Loucy (cell line): ENCODE results near the gene CEP76.

Source experiments
- H2AFZ ChIP-seq: fragments of 200-600 bp; sonication (generic); 2 replicates; pipeline ENCODE4 v1.6.0; 2016; ENCODE audit warnings: antibody characterized with exemption, mild to moderate bottlenecking, low read length, moderate library complexity
- H3F3A ChIP-seq: fragments of 200-600 bp; 2 replicates; pipeline ENCODE4 v1.6.0; 2016; ENCODE audit warnings: antibody characterized with exemption, low read depth, mild to moderate bottlenecking
- H3K27me3 ChIP-seq: fragments of 200-600 bp; sonication (generic); 2 replicates; pipeline ENCODE4 v1.6.1; 2014; ENCODE audit warnings: low read length, mild to moderate bottlenecking; ENCODE audit not compliant: insufficient read depth, poor library complexity, severe bottlenecking
- H3K36me3 ChIP-seq: fragments of 200-600 bp; sonication (generic); 2 replicates; pipeline ENCODE4 v1.6.1; 2016; ENCODE audit warnings: low read length; ENCODE audit not compliant: insufficient read depth
- H3K4me1 ChIP-seq: fragments of 200-600 bp; sonication (generic); 2 replicates; pipeline ENCODE4 v1.5.1; 2014; ENCODE audit warnings: low read length, mild to moderate bottlenecking; ENCODE audit not compliant: insufficient read depth, poor library complexity, severe bottlenecking
- H3K4me2 ChIP-seq: fragments of 200-600 bp; sonication (generic); 2 replicates; pipeline ENCODE4 v1.6.0; 2014; ENCODE audit warnings: antibody characterized with exemption, low read length, low read depth, mild to moderate bottlenecking; ENCODE audit not compliant: poor library complexity, severe bottlenecking
- H3K4me3 ChIP-seq: fragments of 200-600 bp; sonication (generic); 2 replicates; pipeline ENCODE4 v1.5.1; 2014; ENCODE audit warnings: low read length, mild to moderate bottlenecking, mixed read lengths; ENCODE audit not compliant: poor library complexity, severe bottlenecking
- H3K79me2 ChIP-seq: fragments of 200-600 bp; sonication (generic); 2 replicates; pipeline ENCODE4 v1.6.1; 2014; ENCODE audit warnings: low read length; ENCODE audit not compliant: insufficient read depth
- H3K9ac ChIP-seq: fragments of 200-600 bp; sonication (generic); 2 replicates; pipeline ENCODE4 v1.6.0; 2014; ENCODE audit warnings: mild to moderate bottlenecking, low read depth, low read length, moderate library complexity; ENCODE audit not compliant: poor library complexity, severe bottlenecking
- H3K9me2 ChIP-seq: fragments of 200-600 bp; sonication (generic); replicated peaks from 2 replicates; pipeline ENCODE4 v1.6.1; 2016; ENCODE audit warnings: low read depth, low read length, mixed read lengths
- H3K9me3 ChIP-seq: fragments of 200-600 bp; sonication (generic); 2 replicates; pipeline ENCODE4 v1.6.1; 2014; ENCODE audit warnings: mild to moderate bottlenecking, antibody characterized with exemption, low read length, low read depth; ENCODE audit not compliant: insufficient read depth
- H4K20me1 ChIP-seq: fragments of 200-600 bp; sonication (generic); 2 replicates; pipeline ENCODE4 v1.6.0; 2014; ENCODE audit warnings: antibody characterized with exemption, low read length, mild to moderate bottlenecking; ENCODE audit not compliant: insufficient read depth, poor library complexity, severe bottlenecking
- CTCF ChIP-seq: fragments of 200-600 bp; sonication (generic); conservative IDR thresholded peaks from 2 replicates; pipeline ENCODE4 v1.5.1; 2014; ENCODE audit warnings: mild to moderate bottlenecking, antibody characterized with exemption, low read length
- EZH2phosphoT487 ChIP-seq: fragments of 200-600 bp; IDR thresholded peaks from 2 replicates; pipeline ENCODE4 v1.6.1; 2018; ENCODE audit warnings: antibody characterized with exemption, mild to moderate bottlenecking, moderate library complexity, borderline replicate concordance

Gene CEP76

DNA sequence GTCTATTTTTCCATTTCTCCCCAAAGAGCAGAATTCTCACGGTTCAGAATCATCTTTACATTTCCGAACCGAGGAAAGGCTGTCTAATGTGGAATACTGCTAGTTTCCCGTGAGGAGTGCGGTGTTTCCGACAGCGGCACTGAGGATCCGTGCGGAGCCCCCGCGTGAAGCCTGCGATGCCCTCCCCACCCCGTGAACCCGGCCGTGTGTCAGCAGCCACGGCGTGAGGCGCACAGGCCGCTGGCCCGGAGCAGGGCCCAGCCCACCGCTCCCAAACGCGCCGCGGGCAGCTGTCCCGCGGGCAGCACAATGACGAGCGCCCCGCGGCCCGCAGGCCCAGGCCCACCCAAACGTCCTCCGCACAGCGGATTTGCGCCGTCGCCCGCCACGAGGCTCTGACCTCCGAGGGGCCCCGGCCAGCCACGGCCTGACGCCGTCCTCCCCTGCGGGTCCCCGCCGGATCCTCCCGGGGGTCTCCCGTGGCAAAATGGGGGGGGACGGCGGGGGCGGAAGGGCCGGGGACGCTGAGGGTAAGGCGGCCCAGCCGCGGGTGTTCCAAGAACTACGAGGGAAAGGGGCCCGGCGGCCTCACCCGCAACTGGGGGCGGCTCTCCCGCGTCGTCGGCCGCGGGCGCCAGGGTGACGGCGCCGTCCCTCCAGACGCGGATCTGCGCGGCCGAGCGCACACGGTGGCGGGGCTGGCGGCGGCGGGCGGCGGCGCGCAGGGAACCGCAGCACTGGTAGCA lies 45.4 kb downstream of the CEP76 start:
- no peaks in the 10 kb centered on the region for H3K4me1 ChIP-seq
- TF ChIP-seq EZH2phosphoT487 (no peak), CTCF (no peak)
- no peaks in the 10 kb centered on the region for H4K20me1 ChIP-seq
- no peaks in the 10 kb centered on the region for H3K36me3 ChIP-seq
- no peak overlapping the region for H3K9ac ChIP-seq
- H3F3A ChIP-seq: no peaks in the 10 kb centered on the region
- H3K27me3 ChIP-seq: peaks cover 5% of the 10 kb centered on the region
- H3K4me3 ChIP-seq: no peak overlapping the region
- H3K9me3 ChIP-seq: no peaks in the 10 kb centered on the region
- H3K79me2 ChIP-seq: no peaks in the 10 kb centered on the region
- no peaks in the 10 kb centered on the region for H3K9me2 ChIP-seq
- H2AFZ ChIP-seq: no peak overlapping the region
- no peak overlapping the region for H3K4me2 ChIP-seq

GRCh38 chr18:12656605-12656937 lies 46.0 kb downstream of the CEP76 start:
- Histone ChIP-seq H3K36me3 (no peaks in the 10 kb centered on the region), H3K79me2 (no peaks in the 10 kb centered on the region), H3K27me3 (peaks cover 5% of the 10 kb centered on the region), H3F3A (no peaks in the 10 kb centered on the region), H4K20me1 (no peaks in the 10 kb centered on the region), H3K9me3 (no peaks in the 10 kb centered on the region), H3K4me2 (no peak overlapping the region), H3K9ac (no peak overlapping the region), H3K9me2 (no peaks in the 10 kb centered on the region), H3K4me3 (no peak overlapping the region), H2AFZ (no peak overlapping the region), H3K4me1 (no peaks in the 10 kb centered on the region)
- TF ChIP-seq EZH2phosphoT487: no peak
- no peak for TF ChIP-seq CTCF

DNA sequence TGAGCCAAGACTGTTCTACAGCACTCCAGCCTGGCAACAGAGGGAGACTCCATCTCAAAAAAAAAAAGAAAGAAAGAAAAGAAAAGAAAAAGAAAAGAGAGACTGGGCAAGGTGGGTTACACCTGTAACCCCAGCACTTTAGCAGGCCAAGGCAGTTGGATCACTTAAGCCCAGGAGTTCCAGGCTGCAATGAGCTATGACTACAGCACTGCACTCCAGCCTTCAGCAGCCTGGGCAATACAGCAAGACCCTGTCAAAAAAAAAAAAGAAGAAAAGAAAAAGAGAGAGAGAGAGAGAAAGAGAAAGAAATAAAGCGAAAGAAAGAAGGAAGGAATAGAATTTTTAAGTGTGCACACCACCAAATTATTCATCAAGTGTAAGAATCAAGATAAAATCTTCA lies 47.6 kb downstream of the CEP76 start:
- Histone ChIP-seq H3K36me3 (no peaks in the 10 kb centered on the region), H4K20me1 (no peaks in the 10 kb centered on the region), H3F3A (no peaks in the 10 kb centered on the region), H3K4me1 (no peaks in the 10 kb centered on the region), H3K79me2 (no peaks in the 10 kb centered on the region), H3K4me3 (no peak overlapping the region), H3K9me3 (no peaks in the 10 kb centered on the region), H3K9ac (no peak overlapping the region), H3K9me2 (no peaks in the 10 kb centered on the region), H3K4me2 (no peak overlapping the region), H3K27me3 (peaks cover 5% of the 10 kb centered on the region), H2AFZ (no peak overlapping the region)
- no peak for TF ChIP-seq EZH2phosphoT487
- TF ChIP-seq CTCF: no peak
